H9 (cell line): ENCODE results near the gene PCDH9. TPM values are rescaled to one million over a fixed set of nuclear protein-coding genes. Genes with fewer than 3 reads are reported as not detected.

Experiments used
- DNase-seq: peaks from one replicate; pipeline ENCODE4 v3.0.0-alpha.2; 2017
- H2AFZ ChIP-seq: one replicate; pipeline ENCODE4 v1.6.1; 2013; ENCODE audit warnings: mild to moderate bottlenecking, low read length, control low read depth, moderate library complexity
- H2AK5ac ChIP-seq: 2 replicates; pipeline ENCODE4 v1.6.1; 2013; ENCODE audit warnings: low read length, control low read depth, mixed read lengths; ENCODE audit not compliant: insufficient read length
- H2BK120ac ChIP-seq: one replicate; pipeline ENCODE4 v1.6.1; 2013; ENCODE audit warnings: low read depth, mild to moderate bottlenecking, low read length, control low read depth, inconsistent platforms; ENCODE audit not compliant: poor library complexity, severe bottlenecking
- H2BK12ac ChIP-seq: 2 replicates; pipeline ENCODE4 v1.6.1; 2013; ENCODE audit warnings: low read length, control low read depth, mixed read lengths, low read depth; ENCODE audit not compliant: insufficient read length
- H2BK15ac ChIP-seq: 2 replicates; pipeline ENCODE4 v1.6.1; 2013; ENCODE audit warnings: low read depth, low read length, control low read depth
- H2BK20ac ChIP-seq: one replicate; pipeline ENCODE4 v1.6.1; 2013; ENCODE audit warnings: low read depth, mild to moderate bottlenecking, low read length, control low read depth, inconsistent platforms; ENCODE audit not compliant: poor library complexity, severe bottlenecking
- H2BK5ac ChIP-seq: 2 replicates; pipeline ENCODE4 v1.6.1; 2013; ENCODE audit warnings: low read length, control low read depth, mixed read lengths; ENCODE audit not compliant: insufficient read length
- H3K14ac ChIP-seq: 2 replicates; pipeline ENCODE4 v1.6.1; 2013; ENCODE audit warnings: low read length, control low read depth; ENCODE audit not compliant: insufficient read depth
- H3K18ac ChIP-seq: 2 replicates; pipeline ENCODE4 v1.6.1; 2013; ENCODE audit warnings: low read depth, mild to moderate bottlenecking, mixed read lengths, low read length, control low read depth; ENCODE audit not compliant: insufficient read length
- H3K23ac ChIP-seq: 2 replicates; pipeline ENCODE4 v1.6.1; 2013; ENCODE audit warnings: low read length, control low read depth, mixed read lengths, low read depth; ENCODE audit not compliant: insufficient read length
- H3K23me2 ChIP-seq: 2 replicates; pipeline ENCODE4 v1.6.1; 2013; ENCODE audit warnings: low read depth, mild to moderate bottlenecking, mixed read lengths, low read length, control low read depth; ENCODE audit not compliant: insufficient read length, poor library complexity, severe bottlenecking
- H3K27ac ChIP-seq: 2 replicates; pipeline ENCODE4 v1.5.1; 2013; ENCODE audit warnings: low read length, control low read depth, mixed read lengths, low read depth; ENCODE audit not compliant: insufficient read length
- H3K27me3 ChIP-seq: 2 replicates; pipeline ENCODE4 v1.6.1; 2013; ENCODE audit warnings: low read length, control low read depth, inconsistent platforms; ENCODE audit not compliant: insufficient read depth
- H3K4ac ChIP-seq: 2 replicates; pipeline ENCODE4 v1.6.1; 2013; ENCODE audit warnings: low read depth, mild to moderate bottlenecking, control low read depth, inconsistent platforms, low read length, moderate library complexity
- H3K4me1 ChIP-seq: 2 replicates; pipeline ENCODE4 v1.6.1; 2013; ENCODE audit warnings: low read length, control low read depth, inconsistent platforms; ENCODE audit not compliant: insufficient read depth
- H3K4me2 ChIP-seq: 2 replicates; pipeline ENCODE4 v1.6.1; 2013; ENCODE audit warnings: low read length, control low read depth, mixed read lengths; ENCODE audit not compliant: insufficient read length, insufficient read depth
- H3K56ac ChIP-seq: 2 replicates; pipeline ENCODE4 v1.6.1; 2013; ENCODE audit warnings: low read depth, mild to moderate bottlenecking, mixed read lengths, low read length, control low read depth; ENCODE audit not compliant: insufficient read length
- H3K79me1 ChIP-seq: 2 replicates; pipeline ENCODE4 v1.6.1; 2013; ENCODE audit warnings: low read depth, mild to moderate bottlenecking, moderate library complexity, low read length, control low read depth, inconsistent platforms; ENCODE audit not compliant: insufficient read depth, poor library complexity, severe bottlenecking
- H3K79me2 ChIP-seq: 2 replicates; pipeline ENCODE4 v1.6.1; 2013; ENCODE audit warnings: low read length, control low read depth, inconsistent platforms; ENCODE audit not compliant: insufficient read depth
- H3K9ac ChIP-seq: 2 replicates; pipeline ENCODE4 v1.6.1; 2013; ENCODE audit warnings: low read length, control low read depth, mixed read lengths; ENCODE audit not compliant: insufficient read length; ENCODE audit errors: extremely low read depth
- H3K9me3 ChIP-seq: one replicate; pipeline ENCODE4 v1.6.1; 2013; ENCODE audit warnings: low read depth, low read length, inconsistent platforms; ENCODE audit not compliant: control insufficient read depth
- H3T11ph ChIP-seq: one replicate; pipeline ENCODE4 v1.6.1; 2013; ENCODE audit warnings: mild to moderate bottlenecking, low read length, control low read depth, inconsistent platforms
- H4K20me1 ChIP-seq: one replicate; pipeline ENCODE4 v1.6.1; 2013; ENCODE audit not compliant: control insufficient read depth, insufficient read length, insufficient read depth
- H4K5ac ChIP-seq: 2 replicates; pipeline ENCODE4 v1.6.1; 2013; ENCODE audit warnings: low read depth, mild to moderate bottlenecking, mixed read lengths, low read length, control low read depth; ENCODE audit not compliant: insufficient read length
- H4K8ac ChIP-seq: replicated peaks from 2 replicates; pipeline ENCODE4 v1.6.1; 2013; ENCODE audit warnings: low read length, control low read depth, mixed read lengths, low read depth; ENCODE audit not compliant: insufficient read length
- H4K91ac ChIP-seq: 2 replicates; pipeline ENCODE4 v1.6.1; 2013; ENCODE audit warnings: low read depth, mild to moderate bottlenecking, moderate library complexity, mixed read lengths, low read length, control low read depth; ENCODE audit not compliant: insufficient read length
- H3K27ac Mint-ChIP-seq, 3 experiments: 2 replicates in 2 of 3; 3 replicates in 1 of 3; pipeline ENCODE4 v1.8.0; 2020 to 2021; ENCODE audit warnings: mixed read lengths in 3 of 3, mild to moderate bottlenecking in 1 of 3, moderate library complexity in 1 of 3
- H3K27me3 Mint-ChIP-seq: 2 replicates; pipeline ENCODE4 v1.8.0; 2021; ENCODE audit warnings: low read depth, mild to moderate bottlenecking, moderate library complexity, mixed read lengths
- H3K36me3 Mint-ChIP-seq, 3 experiments: 2 replicates in 2 of 3; 3 replicates in 1 of 3; pipeline ENCODE4 v1.8.0; 2020 to 2021; ENCODE audit warnings: low read depth in 3 of 3, mixed read lengths in 3 of 3; ENCODE audit not compliant: insufficient read depth in 1 of 3
- H3K4me1 Mint-ChIP-seq, 2 experiments: 2 replicates each; pipeline ENCODE4 v1.8.0; 2020; ENCODE audit warnings: mixed read lengths in 2 of 2
- H3K4me3 Mint-ChIP-seq, 2 experiments: 2 replicates in 1 of 2; 3 replicates in 1 of 2; pipeline ENCODE4 v1.8.0; 2020 to 2021; ENCODE audit warnings: mild to moderate bottlenecking in 2 of 2, mixed read lengths in 2 of 2, moderate library complexity in 1 of 2
- H3K9me3 Mint-ChIP-seq, 2 experiments: 2 replicates in 1 of 2; 3 replicates in 1 of 2; pipeline ENCODE4 v1.8.0; 2020; ENCODE audit warnings: mild to moderate bottlenecking in 2 of 2, mixed read lengths in 2 of 2, moderate library complexity in 1 of 2
- CTCF ChIP-seq: fragments of 200-600 bp; sonication (generic); conservative IDR thresholded peaks from 3 replicates; pipeline ENCODE4 v1.8.0; 2021; ENCODE audit warnings: antibody characterized with exemption, mild to moderate bottlenecking
- total RNA-seq: library from RNA; stranded (reverse); gene quantifications from 2 replicates; pipeline ENCODE4 v1.2.1, GENCODE V29; 2021

PCDH9 gene
- total RNA-seq, 1 experiment from 2014 or later: 0.11 TPM

- Histone ChIP-seq H3K14ac (no peak overlapping the region), H2AK5ac (no peak overlapping the region), H2BK12ac (no peak overlapping the region), H2BK15ac (no peak overlapping the region), H4K8ac (no peak overlapping the region), H3K4ac (no peak overlapping the region), H3K9me3 (no peaks in the 10 kb centered on the region), H3K4me1 (no peaks in the 10 kb centered on the region), H3K23ac (no peak overlapping the region), H3K27me3 (no peaks in the 10 kb centered on the region), H2AFZ (no peak overlapping the region), H3K23me2 (no peaks in the 10 kb centered on the region), H4K91ac (no peak overlapping the region), H4K20me1 (no peaks in the 10 kb centered on the region), H3K79me1 (no peaks in the 10 kb centered on the region), H2BK5ac (no peak overlapping the region), H3K18ac (no peak overlapping the region), H2BK20ac (no peak overlapping the region), H3T11ph (no peak overlapping the region), H4K5ac (no peak overlapping the region), H3K79me2 (no peaks in the 10 kb centered on the region), H3K9ac (no peak overlapping the region), H3K56ac (no peak overlapping the region), H3K4me2 (no peak overlapping the region), H3K27ac (no peak overlapping the region), H2BK120ac (no peak overlapping the region)
- Mint-ChIP-seq H3K4me1 (peaks cover 5 to 8% of the 10 kb centered on the region in 2 experiments; a peak in 2 of 4 replicates), H3K4me3 (no peak overlapping the region), H3K9me3 (peaks cover 3% of the 10 kb centered on the region in 2 experiments; a peak in 2 of 5 replicates), H3K27me3 (no peaks in the 10 kb centered on the region), H3K36me3 (peaks cover 0 to 5% (median 3%) of the 10 kb centered on the region in 3 experiments; a peak in 2 of 7 replicates), H3K27ac (no peak overlapping the region)
- DNase-seq: no peak
- no peak for TF ChIP-seq CTCF
Measured at GRCh38 chr13:66556306-66556705, 673.8 kb downstream of the PCDH9 start.
